GM12872 (cell line): ENCODE data around the gene EPHX1.

Source experiments
- TF ChIP-seq, protein P1 (sequence below): IDR thresholded peaks from 3 replicates; pipeline ENCODE4 v1.5.1; 2011; ENCODE audit warnings: low read depth, mild to moderate bottlenecking, low read length, moderate library complexity; ENCODE audit not compliant: insufficient read depth

EPHX1 gene

DNA sequence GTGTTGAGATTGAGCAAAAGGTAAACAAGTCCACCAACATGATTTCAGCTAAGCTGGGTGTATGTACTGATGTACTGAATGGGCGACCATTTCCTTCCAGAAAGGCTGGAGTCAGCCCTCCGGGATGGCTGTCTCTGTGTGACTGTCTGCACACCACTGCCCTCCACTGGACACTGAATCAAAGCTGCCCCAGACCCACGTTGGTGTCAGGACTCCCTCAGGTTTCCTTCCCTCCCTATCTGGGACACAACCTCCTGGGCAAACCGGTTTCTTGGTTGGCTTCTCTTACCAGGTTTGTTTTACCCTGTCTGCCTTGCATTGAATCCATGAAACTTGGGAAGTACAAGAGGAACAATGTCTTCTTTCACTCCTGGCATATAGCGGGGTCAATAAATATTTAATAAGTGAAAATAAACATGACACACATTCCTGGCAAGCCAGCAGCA, 37.6 kb upstream of the EPHX1 start:
- TF ChIP-seq, protein P1, sequence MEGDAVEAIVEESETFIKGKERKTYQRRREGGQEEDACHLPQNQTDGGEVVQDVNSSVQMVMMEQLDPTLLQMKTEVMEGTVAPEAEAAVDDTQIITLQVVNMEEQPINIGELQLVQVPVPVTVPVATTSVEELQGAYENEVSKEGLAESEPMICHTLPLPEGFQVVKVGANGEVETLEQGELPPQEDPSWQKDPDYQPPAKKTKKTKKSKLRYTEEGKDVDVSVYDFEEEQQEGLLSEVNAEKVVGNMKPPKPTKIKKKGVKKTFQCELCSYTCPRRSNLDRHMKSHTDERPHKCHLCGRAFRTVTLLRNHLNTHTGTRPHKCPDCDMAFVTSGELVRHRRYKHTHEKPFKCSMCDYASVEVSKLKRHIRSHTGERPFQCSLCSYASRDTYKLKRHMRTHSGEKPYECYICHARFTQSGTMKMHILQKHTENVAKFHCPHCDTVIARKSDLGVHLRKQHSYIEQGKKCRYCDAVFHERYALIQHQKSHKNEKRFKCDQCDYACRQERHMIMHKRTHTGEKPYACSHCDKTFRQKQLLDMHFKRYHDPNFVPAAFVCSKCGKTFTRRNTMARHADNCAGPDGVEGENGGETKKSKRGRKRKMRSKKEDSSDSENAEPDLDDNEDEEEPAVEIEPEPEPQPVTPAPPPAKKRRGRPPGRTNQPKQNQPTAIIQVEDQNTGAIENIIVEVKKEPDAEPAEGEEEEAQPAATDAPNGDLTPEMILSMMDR: peak; percentile 81

GRCh38 chr1:225772848-225773247, 37.1 kb upstream of the EPHX1 start:
- TF ChIP-seq, protein P1: no peak

GRCh38 chr1:225774281-225775147, 35.4 kb upstream of the EPHX1 start:
- TF ChIP-seq, protein P1: no peak

GRCh38 chr1:225776294-225776693, 33.6 kb upstream of the EPHX1 start:
- TF ChIP-seq, protein P1: no peak

DNA sequence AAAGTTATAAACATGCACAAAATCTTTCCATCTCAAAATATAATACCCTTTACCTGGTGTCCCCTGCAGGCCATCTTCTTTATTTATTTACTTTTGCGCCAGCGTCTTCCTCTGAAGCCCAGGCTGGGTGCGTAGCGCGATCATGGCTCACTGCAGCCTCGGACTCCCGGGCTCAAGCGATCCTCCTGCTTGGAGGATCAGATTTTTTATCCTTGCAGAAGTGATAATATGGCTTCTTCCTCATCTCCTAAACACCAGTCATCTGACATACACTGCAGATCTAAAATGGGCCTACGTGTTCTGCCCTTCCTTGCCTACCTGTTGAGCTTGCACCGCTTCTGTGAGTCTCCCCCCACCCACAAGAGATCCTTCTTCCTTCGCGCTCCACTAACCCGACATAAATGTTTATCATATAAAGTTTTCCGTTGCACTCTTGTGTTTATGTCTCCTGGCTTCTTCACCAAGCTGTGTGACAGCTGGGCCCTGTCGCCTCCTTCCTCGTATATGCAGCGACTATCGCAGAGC, 32.8 kb upstream of the EPHX1 start:
- TF ChIP-seq, protein P1: no peak

DNA sequence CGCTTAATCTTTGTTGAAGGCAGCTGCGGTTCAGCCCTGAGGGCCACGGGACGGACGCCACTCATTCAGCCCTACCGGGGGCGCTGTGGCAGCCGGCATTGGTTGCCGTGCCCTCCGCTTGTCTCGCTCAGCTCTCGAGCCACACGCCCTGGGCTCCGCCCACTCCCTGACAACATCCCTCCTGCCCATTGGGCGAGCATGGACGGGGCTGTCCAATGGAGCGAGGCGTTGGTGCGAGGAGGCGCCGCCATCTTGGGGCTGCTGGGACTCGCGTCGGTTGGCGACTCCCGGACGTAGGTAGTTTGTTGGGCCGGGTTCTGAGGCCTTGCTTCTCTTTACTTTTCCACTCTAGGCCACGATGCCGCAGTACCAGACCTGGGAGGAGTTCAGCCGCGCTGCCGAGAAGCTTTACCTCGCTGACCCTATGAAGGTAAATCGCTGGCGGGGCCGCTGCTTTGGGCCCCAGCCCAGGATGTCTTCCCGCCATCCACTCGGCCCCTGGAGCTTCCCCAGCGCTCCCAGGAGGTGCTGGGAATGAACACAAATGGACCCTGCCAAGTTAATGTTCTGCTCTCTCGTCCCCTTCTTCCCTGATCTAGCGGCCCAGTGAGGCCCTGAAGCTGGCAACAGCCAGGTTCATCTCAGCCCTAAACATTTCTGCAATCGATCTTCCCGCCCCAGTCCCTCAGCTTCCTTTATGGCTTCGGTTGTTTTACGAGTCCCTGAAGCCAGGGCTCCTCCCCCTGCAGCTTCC, 32.2 kb upstream of the EPHX1 start, which contains the start of gene SRP9:
TSS of gene SRP9 (plus strand) at position 244 of the 754 bp plus-strand sequence. CDS start at position 359, 115 bp downstream.
- TF ChIP-seq, protein P1: peak; percentile 91

- TF ChIP-seq, protein P1: no peak
Measured at GRCh38 chr1:225778337-225778669, 31.6 kb upstream of the EPHX1 start.
